RWPE2 (cell line): ENCODE results near the gene MTIF2.
A peak's percentile ranks its signal among the peaks of the same experiment; 100 is the strongest.
"Not testable (repeated sequence)": the region's sequence is repeated elsewhere in the genome, so short reads cannot be mapped to it uniquely, and the experiment has no call there.

ENCODE experiments used
- ATAC-seq: fragments of 200-7000 bp; cut with Tn5 transposase; 3 replicates; pipeline ENCODE4 v1.9.1; 2021; ENCODE audit warnings: low read depth
- DNase-seq: peaks from one replicate; pipeline ENCODE4 v3.0.0-alpha.2; 2020; ENCODE audit warnings: low spot score
- H3K27ac ChIP-seq: fragments of 450-650 bp; 2 replicates; pipeline ENCODE4 v1.5.1; 2017; ENCODE audit warnings: mild to moderate bottlenecking; ENCODE audit not compliant: poor library complexity, severe bottlenecking
- H3K27me3 ChIP-seq: fragments of 250-450 bp; sonication (Bioruptor Pico); 2 replicates; pipeline ENCODE4 v1.5.1; 2021; ENCODE audit warnings: mild to moderate bottlenecking, moderate library complexity; ENCODE audit not compliant: insufficient read depth, poor library complexity, severe bottlenecking
- H3K36me3 ChIP-seq: fragments of 250-450 bp; sonication (Bioruptor Pico); 2 replicates; pipeline ENCODE4 v1.5.1; 2020; ENCODE audit warnings: low read depth, mild to moderate bottlenecking, moderate library complexity
- H3K4me1 ChIP-seq: fragments of 250-450 bp; sonication (Bioruptor Pico); 2 replicates; pipeline ENCODE4 v1.5.1; 2021; ENCODE audit warnings: mild to moderate bottlenecking, moderate library complexity; ENCODE audit not compliant: insufficient read depth, poor library complexity, severe bottlenecking
- H3K4me3 ChIP-seq: fragments of 250-450 bp; sonication (Bioruptor Pico); 2 replicates; pipeline ENCODE4 v1.5.1; 2021; ENCODE audit warnings: mild to moderate bottlenecking, moderate library complexity; ENCODE audit not compliant: severe bottlenecking
- H3K9me3 ChIP-seq: fragments of 250-450 bp; sonication (Bioruptor Pico); 2 replicates; pipeline ENCODE4 v1.5.1; 2021; ENCODE audit warnings: mild to moderate bottlenecking, moderate library complexity; ENCODE audit not compliant: severe bottlenecking
- CTCF ChIP-seq: fragments of 450-650 bp; IDR thresholded peaks from one replicate; pipeline ENCODE4 v1.5.1; 2017; ENCODE audit warnings: mild to moderate bottlenecking, moderate library complexity; ENCODE audit not compliant: poor library complexity, severe bottlenecking

MTIF2 gene

GRCh38 chr2:55279859-55280424 lies 10.9 kb upstream of the MTIF2 start:
- H3K9me3 ChIP-seq, H3K36me3 ChIP-seq, H3K27me3 ChIP-seq, H3K4me3 ChIP-seq, ATAC-seq, DNase-seq: not testable (repeated sequence)
- Histone ChIP-seq H3K27ac (peak overlapping the region; percentile 58), H3K4me1 (peaks cover 10% of the 10 kb centered on the region)

GRCh38 chr2:55279214-55279835 lies 10.3 kb upstream of the MTIF2 start:
- not testable (repeated sequence) for H3K9me3 ChIP-seq, H3K27ac ChIP-seq, H3K27me3 ChIP-seq, ATAC-seq, H3K36me3 ChIP-seq, H3K4me3 ChIP-seq, DNase-seq
- H3K4me1 ChIP-seq = peaks cover 10% of the 10 kb centered on the region

GRCh38 chr2:55277310-55277709 lies 8.3 kb upstream of the MTIF2 start:
- Histone ChIP-seq H3K4me3 (no peak overlapping the region), H3K9me3 (no peaks in the 10 kb centered on the region), H3K27ac (no peak overlapping the region), H3K36me3 (no peaks in the 10 kb centered on the region), H3K4me1 (peaks cover 10% of the 10 kb centered on the region), H3K27me3 (no peaks in the 10 kb centered on the region)
- no peak for TF ChIP-seq CTCF
- ATAC-seq (no peak), DNase-seq (no peak)

GRCh38 chr2:55274346-55274745 lies 5.3 kb upstream of the MTIF2 start:
- not testable (repeated sequence) for H3K4me3 ChIP-seq, DNase-seq, ATAC-seq, H3K4me1 ChIP-seq, H3K27ac ChIP-seq, H3K9me3 ChIP-seq, H3K36me3 ChIP-seq, H3K27me3 ChIP-seq

GRCh38 chr2:55269645-55269990 lies 587 bp upstream of the MTIF2 start:
- ATAC-seq (no peak), DNase-seq (no peak)
- H3K4me1 ChIP-seq = no peaks in the 10 kb centered on the region
- no peaks in the 10 kb centered on the region for H3K9me3 ChIP-seq
- H3K36me3 ChIP-seq = peaks cover 32% of the 10 kb centered on the region
- peak overlapping the region; percentile 54 for H3K27ac ChIP-seq
- peak overlapping the region; percentile 77 for H3K4me3 ChIP-seq
- no peak for TF ChIP-seq CTCF
- no peaks in the 10 kb centered on the region for H3K27me3 ChIP-seq

- peaks cover 44% of the 10 kb centered on the region for H3K36me3 ChIP-seq
- TF ChIP-seq CTCF = no peak
- peak overlapping the region; percentile 77 for H3K4me3 ChIP-seq
- ATAC-seq (no peak), DNase-seq (no peak)
- no peaks in the 10 kb centered on the region for H3K4me1 ChIP-seq
- H3K9me3 ChIP-seq = no peaks in the 10 kb centered on the region
- peak overlapping the region; percentile 54 for H3K27ac ChIP-seq
- H3K27me3 ChIP-seq = no peaks in the 10 kb centered on the region
These were observed 634 bp downstream of the MTIF2 start for GRCh38 chr2:55268288-55268906.

GRCh38 chr2:55259586-55259985 lies 9.4 kb downstream of the MTIF2 start:
- H3K27me3 ChIP-seq, ATAC-seq, H3K4me3 ChIP-seq, H3K27ac ChIP-seq, H3K9me3 ChIP-seq, DNase-seq, H3K4me1 ChIP-seq: not testable (repeated sequence)
- peaks cover 91% of the 10 kb centered on the region for H3K36me3 ChIP-seq
